ENCODE results near the gene TMEM213. TPM values are rescaled to one million over a fixed set of nuclear protein-coding genes. Genes with fewer than 3 reads are reported as not detected.

TMEM213 gene
- total and polyA plus RNA-seq, 8 donors, result 0.05 to 32.8 (median 0.84) TPM

DNA sequence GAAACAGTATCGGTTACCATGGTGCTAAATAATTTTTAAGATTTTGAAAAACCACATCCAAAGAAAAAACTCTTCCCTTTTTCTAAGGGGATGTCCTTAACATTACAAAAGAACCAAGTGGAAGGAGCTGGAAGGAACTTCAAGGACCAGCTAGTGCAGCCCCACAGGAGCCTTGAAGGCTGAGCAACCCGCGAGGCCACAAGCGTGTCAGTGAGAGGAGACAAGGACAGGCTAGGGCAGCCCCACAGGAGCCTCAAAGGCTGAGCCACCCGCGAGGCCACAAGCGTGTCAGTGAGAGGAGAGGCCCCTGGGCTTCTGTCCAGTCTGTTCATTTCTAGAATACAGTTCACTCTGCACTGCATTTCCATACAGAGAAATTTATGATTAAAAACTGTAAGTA lies 80.3 kb downstream of the TMEM213 start:
- H3K36me3 ChIP-seq, result no peaks in the 10 kb centered on the region
- intact Hi-C loops (cut with DNase I), result no loop called here
- no peak for DNase-seq
- H3K9me3 ChIP-seq, result no peaks in the 10 kb centered on the region
- H3K4me1 ChIP-seq, result no peaks in the 10 kb centered on the region
- ATAC-seq, result no peak
- H3K27ac ChIP-seq, result no peak overlapping the region
- H3K4me3 ChIP-seq, result no peak overlapping the region
- no peaks in the 10 kb centered on the region for H3K27me3 ChIP-seq
- TF ChIP-seq, protein P1, sequence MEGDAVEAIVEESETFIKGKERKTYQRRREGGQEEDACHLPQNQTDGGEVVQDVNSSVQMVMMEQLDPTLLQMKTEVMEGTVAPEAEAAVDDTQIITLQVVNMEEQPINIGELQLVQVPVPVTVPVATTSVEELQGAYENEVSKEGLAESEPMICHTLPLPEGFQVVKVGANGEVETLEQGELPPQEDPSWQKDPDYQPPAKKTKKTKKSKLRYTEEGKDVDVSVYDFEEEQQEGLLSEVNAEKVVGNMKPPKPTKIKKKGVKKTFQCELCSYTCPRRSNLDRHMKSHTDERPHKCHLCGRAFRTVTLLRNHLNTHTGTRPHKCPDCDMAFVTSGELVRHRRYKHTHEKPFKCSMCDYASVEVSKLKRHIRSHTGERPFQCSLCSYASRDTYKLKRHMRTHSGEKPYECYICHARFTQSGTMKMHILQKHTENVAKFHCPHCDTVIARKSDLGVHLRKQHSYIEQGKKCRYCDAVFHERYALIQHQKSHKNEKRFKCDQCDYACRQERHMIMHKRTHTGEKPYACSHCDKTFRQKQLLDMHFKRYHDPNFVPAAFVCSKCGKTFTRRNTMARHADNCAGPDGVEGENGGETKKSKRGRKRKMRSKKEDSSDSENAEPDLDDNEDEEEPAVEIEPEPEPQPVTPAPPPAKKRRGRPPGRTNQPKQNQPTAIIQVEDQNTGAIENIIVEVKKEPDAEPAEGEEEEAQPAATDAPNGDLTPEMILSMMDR (IDR thresholded peaks at IDR 0.05), result no peak

DNA sequence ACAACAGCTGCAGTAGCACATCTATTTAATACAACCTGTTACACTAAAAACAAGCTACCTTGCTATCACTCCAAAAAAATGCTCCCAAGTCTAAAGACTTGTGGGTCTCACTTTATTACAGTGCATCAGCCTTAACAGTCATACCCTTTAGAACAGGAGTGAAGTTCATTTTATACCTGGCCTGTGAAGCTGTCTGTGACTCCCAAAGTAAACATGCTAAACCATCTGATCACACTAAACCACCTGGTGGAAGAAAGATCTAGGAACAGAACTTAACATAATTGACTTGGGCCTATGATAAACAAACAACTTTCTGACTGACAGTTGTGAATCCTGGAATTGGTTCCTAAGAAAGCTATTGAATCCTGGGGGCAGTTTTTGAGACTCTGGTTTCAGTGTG lies 81.1 kb downstream of the TMEM213 start:
- no peak overlapping the region for H3K27ac ChIP-seq
- H3K27me3 ChIP-seq, result no peaks in the 10 kb centered on the region
- H3K9me3 ChIP-seq, result no peaks in the 10 kb centered on the region
- no peaks in the 10 kb centered on the region for H3K36me3 ChIP-seq
- TF ChIP-seq, protein P1 (IDR thresholded peaks at IDR 0.05), result no peak
- H3K4me1 ChIP-seq, result no peaks in the 10 kb centered on the region
- intact Hi-C loops (cut with DNase I), result no loop called here
- ATAC-seq, result no peak
- H3K4me3 ChIP-seq, result no peak overlapping the region
- no peak for DNase-seq

GRCh38 chr7:138879356-138879755 lies 81.6 kb downstream of the TMEM213 start:
- Histone ChIP-seq H3K27me3 (no peaks in the 10 kb centered on the region), H3K4me3 (no peak overlapping the region), H3K27ac (no peak overlapping the region), H3K4me1 (no peaks in the 10 kb centered on the region), H3K9me3 (no peaks in the 10 kb centered on the region), H3K36me3 (no peaks in the 10 kb centered on the region)
- intact Hi-C loops (cut with DNase I), result no loop called here
- no peak for DNase-seq
- TF ChIP-seq, protein P1 (IDR thresholded peaks at IDR 0.05), result no peak
- ATAC-seq, result no peak

- no peak for DNase-seq
- H3K27ac ChIP-seq, result no peak overlapping the region
- H3K9me3 ChIP-seq, result no peaks in the 10 kb centered on the region
- H3K4me3 ChIP-seq, result no peak overlapping the region
- intact Hi-C loops (cut with DNase I), result loop anchor here in 1 of 2 donors (10.0 kb wide), 1 partner anchor 104 kb away; the partner anchor contains the start of gene KIAA1549
- no peaks in the 10 kb centered on the region for H3K27me3 ChIP-seq
- no peaks in the 10 kb centered on the region for H3K36me3 ChIP-seq
- TF ChIP-seq, protein P1 (IDR thresholded peaks at IDR 0.05), result no peak
- H3K4me1 ChIP-seq, result no peaks in the 10 kb centered on the region
- ATAC-seq, result no peak
These were observed 83.2 kb downstream of the TMEM213 start for GRCh38 chr7:138880881-138881578.

DNA sequence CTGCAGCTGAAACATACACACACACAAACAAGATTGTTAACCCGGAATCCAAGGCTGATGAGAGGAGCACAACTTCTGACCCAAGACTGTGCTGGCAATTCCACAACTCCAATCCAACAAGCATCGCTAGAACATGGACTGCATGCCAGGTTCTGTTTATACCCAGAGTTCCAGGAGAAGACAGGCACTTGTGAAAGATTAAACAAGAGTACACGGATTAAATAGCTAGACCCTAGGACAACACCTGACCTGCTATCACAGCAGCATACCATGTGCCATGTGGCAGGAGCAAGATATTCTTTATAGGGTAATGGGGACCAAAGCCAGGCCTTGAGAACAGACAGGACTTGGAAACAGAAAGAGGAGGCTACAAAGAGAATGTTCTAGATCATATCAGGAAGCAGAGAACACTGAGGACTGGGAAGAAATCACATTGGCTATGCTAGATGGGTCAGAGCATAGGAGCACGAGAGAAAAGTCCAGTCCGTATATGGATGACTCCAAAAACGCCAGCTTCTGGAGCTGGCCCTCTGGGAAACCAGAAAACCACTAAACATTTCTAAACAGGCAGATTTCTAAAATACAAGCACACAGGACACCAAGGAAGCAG lies 83.9 kb downstream of the TMEM213 start:
- TF ChIP-seq, protein P1 (IDR thresholded peaks at IDR 0.05), result no peak
- ATAC-seq (no peak), DNase-seq (no peak)
- Histone ChIP-seq H3K27me3 (no peaks in the 10 kb centered on the region), H3K4me3 (no peak overlapping the region), H3K27ac (no peak overlapping the region), H3K4me1 (no peaks in the 10 kb centered on the region), H3K9me3 (no peaks in the 10 kb centered on the region), H3K36me3 (no peaks in the 10 kb centered on the region)
- intact Hi-C loops (cut with DNase I), result loop anchor here in 1 of 2 donors (10.0 kb wide), 1 partner anchor 103 kb away; the partner anchor contains the start of gene KIAA1549

Data from left lung (tissue), 10 donors.